ENCODE results near the gene OSBPL3. TPM values are rescaled to one million over a fixed set of nuclear protein-coding genes. Genes with fewer than 3 reads are reported as not detected.

Gene OSBPL3
- total and polyA plus RNA-seq, 2 donors from 2014 or later = 8.6 to 40.5 TPM

DNA sequence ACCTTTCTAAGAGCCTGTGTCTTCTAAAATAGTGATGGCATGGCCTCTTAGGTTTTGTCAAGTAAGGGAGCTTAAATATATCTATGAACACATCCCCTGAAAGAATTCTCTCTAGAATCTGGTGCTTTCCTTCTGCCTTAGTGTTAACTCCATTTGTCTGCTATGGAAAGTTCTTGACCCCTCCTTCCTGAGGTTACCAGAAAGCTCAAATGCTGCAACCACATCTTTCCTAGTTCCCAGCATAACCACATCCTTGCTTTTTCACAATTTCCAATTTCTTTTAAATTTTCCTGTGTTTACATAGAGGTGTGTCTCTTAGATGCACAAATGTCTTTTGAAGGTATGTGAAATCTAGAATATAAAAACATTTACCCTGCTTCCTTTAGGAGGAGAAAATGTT lies 206.3 kb downstream of the OSBPL3 start:
- DNase-seq (no peak), FAIRE-seq (no peak)
- Histone ChIP-seq H3K4me3 (ENCODE audit: low read length in 3 of 3) (no peak overlapping the region), H3K9me3 (ENCODE audit: control insufficient read depth in 2 of 3, insufficient read depth in 1 of 3, low read length in 3 of 3) (no peaks in the 10 kb centered on the region), H3K36me3 (ENCODE audit: control insufficient read depth in 2 of 3, insufficient read depth in 3 of 3, low read length in 3 of 3) (no peaks in the 10 kb centered on the region), H3K27me3 (ENCODE audit: control insufficient read depth, insufficient read depth, low read length) (no peaks in the 10 kb centered on the region), H3K9ac (ENCODE audit: low read length in 3 of 3) (no peak overlapping the region), H3K4me1 (ENCODE audit: control insufficient read depth in 2 of 3, insufficient read depth in 2 of 3, low read depth in 1 of 3, low read length in 3 of 3) (no peaks in the 10 kb centered on the region), H3K27ac (ENCODE audit: low read depth in 2 of 2, low read length in 2 of 2) (no peak overlapping the region)
- TF ChIP-seq, protein P1, sequence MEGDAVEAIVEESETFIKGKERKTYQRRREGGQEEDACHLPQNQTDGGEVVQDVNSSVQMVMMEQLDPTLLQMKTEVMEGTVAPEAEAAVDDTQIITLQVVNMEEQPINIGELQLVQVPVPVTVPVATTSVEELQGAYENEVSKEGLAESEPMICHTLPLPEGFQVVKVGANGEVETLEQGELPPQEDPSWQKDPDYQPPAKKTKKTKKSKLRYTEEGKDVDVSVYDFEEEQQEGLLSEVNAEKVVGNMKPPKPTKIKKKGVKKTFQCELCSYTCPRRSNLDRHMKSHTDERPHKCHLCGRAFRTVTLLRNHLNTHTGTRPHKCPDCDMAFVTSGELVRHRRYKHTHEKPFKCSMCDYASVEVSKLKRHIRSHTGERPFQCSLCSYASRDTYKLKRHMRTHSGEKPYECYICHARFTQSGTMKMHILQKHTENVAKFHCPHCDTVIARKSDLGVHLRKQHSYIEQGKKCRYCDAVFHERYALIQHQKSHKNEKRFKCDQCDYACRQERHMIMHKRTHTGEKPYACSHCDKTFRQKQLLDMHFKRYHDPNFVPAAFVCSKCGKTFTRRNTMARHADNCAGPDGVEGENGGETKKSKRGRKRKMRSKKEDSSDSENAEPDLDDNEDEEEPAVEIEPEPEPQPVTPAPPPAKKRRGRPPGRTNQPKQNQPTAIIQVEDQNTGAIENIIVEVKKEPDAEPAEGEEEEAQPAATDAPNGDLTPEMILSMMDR (IDR thresholded peaks at IDR 0.05; ENCODE audit: borderline replicate concordance, extremely low read depth, insufficient read depth) = no peak
- intact Hi-C loops (cut with DNase I) = no loop called here

DNA sequence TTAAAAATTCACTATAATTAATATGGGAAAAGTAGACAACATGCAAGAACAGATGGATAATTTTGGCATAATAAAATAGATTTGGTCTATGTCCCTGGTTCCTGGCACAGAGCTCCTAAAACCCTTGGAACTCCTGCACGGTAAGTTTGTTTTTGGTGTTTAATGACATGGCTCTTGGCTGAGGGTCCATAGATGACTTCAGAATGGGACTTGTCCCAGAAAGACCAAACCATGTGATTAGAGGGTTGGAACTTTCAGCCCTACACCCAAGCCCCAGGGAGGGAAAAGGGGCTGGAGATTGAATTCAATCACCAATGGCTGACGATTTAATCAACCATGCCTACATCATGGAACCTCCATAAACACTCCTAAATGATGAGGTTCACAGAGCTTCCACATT lies 210.1 kb downstream of the OSBPL3 start:
- TF ChIP-seq, protein P1 (IDR thresholded peaks at IDR 0.05; ENCODE audit: borderline replicate concordance, extremely low read depth, insufficient read depth) = no peak

DNA sequence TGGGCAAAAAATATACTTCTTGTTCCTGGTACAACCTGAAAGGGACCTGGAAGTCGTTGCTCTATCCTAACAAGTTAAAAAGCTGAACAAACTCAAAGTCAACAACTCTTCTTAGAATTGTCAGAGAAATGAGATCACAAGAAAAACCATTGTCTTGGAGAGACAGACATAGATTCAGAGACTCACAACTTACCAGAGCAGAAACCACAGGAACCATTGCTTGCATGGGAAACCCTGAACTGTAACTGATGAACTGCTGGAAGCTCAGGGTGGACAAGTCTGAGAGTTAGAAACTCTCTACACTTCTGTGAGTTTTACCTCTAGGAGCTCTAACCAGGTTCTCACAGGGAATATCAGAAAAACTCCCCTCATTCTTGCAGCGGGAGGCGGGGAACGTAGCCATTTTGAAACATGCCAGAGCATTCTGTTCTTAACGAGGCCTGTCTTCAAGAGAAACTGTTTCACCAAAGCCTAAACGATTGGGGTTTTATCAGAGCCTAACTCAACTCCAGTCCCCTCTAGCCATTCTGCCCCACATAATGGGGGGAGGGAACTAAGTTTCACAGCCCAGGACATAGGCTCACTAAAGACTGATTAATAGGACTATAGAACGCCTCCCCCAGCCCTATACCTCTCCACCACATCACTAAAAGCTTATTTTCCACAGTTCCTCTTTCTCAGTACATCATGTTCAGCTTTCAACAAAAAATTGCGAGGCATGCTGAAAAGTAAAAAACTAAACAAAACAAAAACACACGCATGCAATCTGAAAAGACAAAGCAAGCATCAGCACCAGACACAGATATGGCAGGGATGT lies 210.8 kb downstream of the OSBPL3 start:
- H3K4me3 ChIP-seq (ENCODE audit: low read length in 3 of 3) = no peak overlapping the region
- no peaks in the 10 kb centered on the region for H3K4me1 ChIP-seq (ENCODE audit: control insufficient read depth in 2 of 3, insufficient read depth in 2 of 3, low read depth in 1 of 3, low read length in 3 of 3)
- intact Hi-C loops (cut with DNase I) = no loop called here
- no peak for FAIRE-seq
- no peaks in the 10 kb centered on the region for H3K27me3 ChIP-seq (ENCODE audit: control insufficient read depth, insufficient read depth, low read length)
- H3K36me3 ChIP-seq (ENCODE audit: control insufficient read depth in 2 of 3, insufficient read depth in 3 of 3, low read length in 3 of 3) = no peaks in the 10 kb centered on the region
- no peak overlapping the region for H3K27ac ChIP-seq (ENCODE audit: low read depth in 2 of 2, low read length in 2 of 2)
- TF ChIP-seq, protein P1 (IDR thresholded peaks at IDR 0.05; ENCODE audit: borderline replicate concordance, extremely low read depth, insufficient read depth) = no peak
- no peaks in the 10 kb centered on the region for H3K9me3 ChIP-seq (ENCODE audit: control insufficient read depth in 2 of 3, insufficient read depth in 1 of 3, low read length in 3 of 3)
- DNase-seq = no peak
- H3K9ac ChIP-seq (ENCODE audit: low read length in 3 of 3) = no peak overlapping the region

More for the DNA sequence above, 210.1 kb downstream of the OSBPL3 start:
- intact Hi-C loops (cut with DNase I) = no loop called here
- H3K27me3 ChIP-seq (ENCODE audit: control insufficient read depth, insufficient read depth, low read length) = no peaks in the 10 kb centered on the region
- no peak overlapping the region for H3K9ac ChIP-seq (ENCODE audit: low read length in 3 of 3)
- no peak for FAIRE-seq
- H3K36me3 ChIP-seq (ENCODE audit: control insufficient read depth in 2 of 3, insufficient read depth in 3 of 3, low read length in 3 of 3) = no peaks in the 10 kb centered on the region
- H3K27ac ChIP-seq (ENCODE audit: low read depth in 2 of 2, low read length in 2 of 2) = no peak overlapping the region
- H3K9me3 ChIP-seq (ENCODE audit: control insufficient read depth in 2 of 3, insufficient read depth in 1 of 3, low read length in 3 of 3) = no peaks in the 10 kb centered on the region
- H3K4me3 ChIP-seq (ENCODE audit: low read length in 3 of 3) = no peak overlapping the region
- DNase-seq = no peak
- H3K4me1 ChIP-seq (ENCODE audit: control insufficient read depth in 2 of 3, insufficient read depth in 2 of 3, low read depth in 1 of 3, low read length in 3 of 3) = no peaks in the 10 kb centered on the region

All from kidney (tissue), 14 donors.